ENCODE measurements around the gene MYO1D. TPM values are rescaled to one million over a fixed set of nuclear protein-coding genes. Genes with fewer than 3 reads are reported as not detected.

The MYO1D gene
- total RNA-seq, 1 experiment from 2014 or later: 35.7 TPM

DNA sequence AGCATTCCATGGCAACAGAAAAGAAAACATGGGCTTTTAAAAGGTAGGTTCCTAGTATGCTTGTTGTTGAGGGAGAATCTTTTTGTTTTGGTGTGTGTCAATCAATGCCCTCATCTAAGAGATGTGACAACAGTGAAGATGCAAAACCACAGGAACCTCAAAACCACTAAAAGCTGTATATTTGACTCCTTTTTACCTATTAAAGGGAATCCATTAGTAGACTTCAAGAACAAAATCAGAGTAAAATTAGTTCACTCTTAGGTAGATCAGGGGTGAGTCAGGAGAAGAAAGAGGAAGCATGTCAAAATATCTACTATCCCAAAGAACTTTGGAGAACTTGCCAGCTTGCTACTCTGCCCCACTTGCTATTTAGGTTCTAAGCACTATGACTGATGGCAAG is 301.1 kb downstream of the MYO1D start:
- no peaks in the 10 kb centered on the region for H3K4me1 ChIP-seq (ENCODE audit: control insufficient read depth in 1 of 2, insufficient read depth in 2 of 2, low read length in 2 of 2)
- ChIA-PET POLR2A (no interaction called here), CTCF (no interaction called here), RAD21 (ENCODE audit: low non-redundant PET in 1 of 2, low total read pairs in 2 of 2, uncharacterized antibody in 2 of 2, unreplicated experiment in 2 of 2) (no interaction called here)
- no peaks in the 10 kb centered on the region for H3K79me2 ChIP-seq (ENCODE audit: insufficient read depth, low read length)
- no peak overlapping the region for H3K27ac ChIP-seq (ENCODE audit: low read depth, low read length)
- no peak for DNase-seq (ENCODE audit: low read depth, low spot score)
- no peak for TF ChIP-seq EZH2 (IDR thresholded peaks at IDR 0.05)
- TF ChIP-seq SP1 (IDR thresholded peaks at IDR 0.05; ENCODE audit: low read depth): no peak
- TF ChIP-seq SRF (IDR thresholded peaks at IDR 0.05; ENCODE audit: low read depth): no peak
- no peak for TF ChIP-seq CBX3 (IDR thresholded peaks at IDR 0.05; ENCODE audit: low read depth)
- TF ChIP-seq ATF3 (IDR thresholded peaks at IDR 0.05): no peak
- no peak for TF ChIP-seq JUND (IDR thresholded peaks at IDR 0.05)
- TF ChIP-seq EGR1 (IDR thresholded peaks at IDR 0.05; ENCODE audit: low read depth): no peak
- TF ChIP-seq POLR2AphosphoS5 (IDR thresholded peaks at IDR 0.05; ENCODE audit: low read depth, low read length): no peak
- no peak for TF ChIP-seq ZBTB33 (IDR thresholded peaks at IDR 0.05; ENCODE audit: extremely low read depth, insufficient replicate concordance, low read length)
- no peak for TF ChIP-seq ZFX (IDR thresholded peaks at IDR 0.05)
- no peak for TF ChIP-seq POLR2A (IDR thresholded peaks at IDR 0.05; ENCODE audit: borderline replicate concordance, extremely low read depth, insufficient read depth, insufficient read length)
- no peak for TF ChIP-seq FOSL1 (IDR thresholded peaks at IDR 0.05; ENCODE audit: low read depth)
- TF ChIP-seq CEBPB (IDR thresholded peaks at IDR 0.05; ENCODE audit: low read depth): no peak
- H3K4me2 ChIP-seq (ENCODE audit: low read length): no peak overlapping the region
- no peak overlapping the region for H3K9ac ChIP-seq (ENCODE audit: low read length)
- no TSS peak for BruUV-seq (replicated peaks)
- intact Hi-C loops (cut with micrococcal nuclease): no loop called here
- no peak for ATAC-seq
- no peak overlapping the region for H2AFZ ChIP-seq (ENCODE audit: low read depth, low read length, poor library complexity, severe bottlenecking)
- H4K20me1 ChIP-seq (ENCODE audit: insufficient read depth): no peaks in the 10 kb centered on the region
- no peaks in the 10 kb centered on the region for H3K27me3 ChIP-seq (ENCODE audit: insufficient read depth, low read length)
- H3K36me3 ChIP-seq (ENCODE audit: control insufficient read depth in 1 of 2, insufficient read depth in 2 of 2, low read length in 2 of 2): no peaks in the 10 kb centered on the region
- H3K4me3 ChIP-seq (replicated peaks in 1 of 2; ENCODE audit: low read depth in 1 of 2, low read length in 2 of 2): no peak overlapping the region
- H3K9me3 ChIP-seq (ENCODE audit: control insufficient read depth in 1 of 2, insufficient read depth in 1 of 2, low read depth in 1 of 2, low read length in 2 of 2): no peaks in the 10 kb centered on the region
- no peaks in the 10 kb centered on the region for H3K9me2 ChIP-seq (ENCODE audit: insufficient read depth)

All from HCT116 (cell line).